ENCODE measurements around the gene KCTD17.

The KCTD17 gene

DNA sequence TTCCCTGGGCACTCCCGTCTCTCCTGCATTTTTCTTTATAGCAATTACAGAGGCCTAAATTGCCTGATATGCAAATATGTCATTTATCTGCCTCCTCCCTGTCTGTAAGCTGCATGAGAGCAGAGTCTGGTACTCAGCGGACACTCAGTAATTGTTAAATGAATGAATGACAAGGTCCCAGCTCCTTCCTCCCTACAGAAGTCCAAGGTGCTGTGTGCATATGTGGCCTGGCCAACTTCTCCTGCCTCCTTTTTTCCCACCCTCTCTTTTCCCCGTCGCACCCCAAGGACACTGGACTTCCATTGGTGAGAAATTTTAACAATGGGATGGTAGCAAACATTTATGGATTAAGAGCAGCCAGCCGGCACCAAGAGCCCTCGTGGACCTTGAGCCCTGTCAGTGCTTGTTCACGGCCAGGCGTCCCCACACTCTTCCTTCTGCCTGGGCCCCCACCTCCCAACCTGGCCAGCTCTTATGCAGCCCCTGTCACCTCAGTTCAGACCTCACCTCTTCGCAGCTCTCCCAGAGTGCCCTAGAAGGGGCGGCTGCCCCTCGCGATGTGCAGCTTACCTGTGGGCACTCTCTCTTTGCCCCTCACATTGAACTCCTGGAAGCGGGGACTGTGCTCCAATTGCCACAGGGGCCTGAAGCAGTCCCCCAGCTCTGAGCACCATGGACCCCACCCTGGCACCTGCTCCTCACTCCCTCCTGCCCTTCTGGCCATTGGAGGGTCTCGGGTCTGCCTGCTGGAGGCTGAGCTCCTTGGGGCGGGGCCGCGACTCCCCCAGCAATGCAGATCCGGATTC lies 56.5 kb downstream of the KCTD17 start:
- no peak for DNase-seq

DNA sequence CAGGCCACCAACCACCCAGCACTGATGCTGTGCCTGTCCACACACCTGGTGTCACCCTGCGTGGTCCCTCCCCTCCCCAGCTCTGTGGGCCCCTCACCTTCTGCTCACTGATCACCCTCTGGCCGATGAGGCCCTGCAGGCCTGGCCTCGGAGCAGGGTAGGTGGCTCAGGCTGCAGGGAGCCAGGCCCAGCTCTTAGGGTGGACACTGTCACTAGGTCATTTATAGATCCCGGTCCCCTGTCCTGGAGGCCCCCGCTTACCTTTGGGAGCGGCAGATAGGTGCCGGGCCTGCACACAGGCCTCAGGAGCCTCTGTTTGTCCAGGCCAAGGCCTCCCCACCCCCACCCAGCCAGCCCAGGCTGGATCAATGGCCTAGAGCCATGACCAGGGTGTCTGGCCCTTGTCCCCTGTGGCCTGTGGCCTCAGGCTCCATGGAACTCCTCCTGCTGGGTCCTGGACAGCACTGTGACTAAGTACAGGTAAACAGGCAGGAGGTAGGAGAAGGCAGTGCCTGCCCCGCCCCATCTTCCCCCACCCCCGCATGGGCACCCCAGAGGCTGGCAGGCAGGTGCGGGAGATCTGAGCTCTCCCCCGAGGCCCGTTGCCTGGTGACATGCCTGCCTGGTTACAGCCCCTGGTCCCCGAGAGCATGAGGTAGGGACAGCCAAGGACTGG lies 57.8 kb downstream of the KCTD17 start, which contains the start of gene TMPRSS6:
Gene TMPRSS6, minus strand, starts transcription at position 472 of the 676 bp plus-strand sequence. CDS start 6,296 bp downstream, outside the sequence.
- no peak for DNase-seq

DNA sequence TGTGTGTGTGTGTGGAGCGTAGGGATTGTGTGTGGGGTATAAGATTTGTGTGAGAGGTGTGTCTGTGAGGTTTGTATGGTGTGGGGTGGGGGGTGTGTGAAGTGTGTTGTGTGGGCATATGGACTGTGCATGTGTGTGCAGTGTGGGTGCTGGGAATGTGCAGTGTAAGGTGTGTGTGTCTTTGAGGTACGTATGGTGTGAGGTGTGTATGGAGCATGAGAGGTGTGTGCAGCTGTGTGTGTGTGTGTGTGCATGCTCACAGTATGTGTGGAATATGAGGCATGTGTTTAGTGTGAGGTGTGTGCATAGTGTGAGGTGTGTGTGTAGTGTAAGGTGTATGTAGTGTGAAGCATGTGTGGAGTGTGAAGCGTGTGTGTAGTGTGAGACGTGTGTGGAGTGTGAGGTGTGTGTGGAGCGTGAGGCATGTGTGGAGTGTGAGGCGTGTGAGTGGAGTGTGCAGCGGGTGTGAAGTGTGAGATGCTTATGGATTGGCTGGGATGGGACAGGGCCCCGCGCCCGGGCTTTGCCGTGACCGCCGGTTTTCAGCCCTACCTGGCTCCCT lies 59.7 kb downstream of the KCTD17 start:
- DNase-seq: no peak

DNA sequence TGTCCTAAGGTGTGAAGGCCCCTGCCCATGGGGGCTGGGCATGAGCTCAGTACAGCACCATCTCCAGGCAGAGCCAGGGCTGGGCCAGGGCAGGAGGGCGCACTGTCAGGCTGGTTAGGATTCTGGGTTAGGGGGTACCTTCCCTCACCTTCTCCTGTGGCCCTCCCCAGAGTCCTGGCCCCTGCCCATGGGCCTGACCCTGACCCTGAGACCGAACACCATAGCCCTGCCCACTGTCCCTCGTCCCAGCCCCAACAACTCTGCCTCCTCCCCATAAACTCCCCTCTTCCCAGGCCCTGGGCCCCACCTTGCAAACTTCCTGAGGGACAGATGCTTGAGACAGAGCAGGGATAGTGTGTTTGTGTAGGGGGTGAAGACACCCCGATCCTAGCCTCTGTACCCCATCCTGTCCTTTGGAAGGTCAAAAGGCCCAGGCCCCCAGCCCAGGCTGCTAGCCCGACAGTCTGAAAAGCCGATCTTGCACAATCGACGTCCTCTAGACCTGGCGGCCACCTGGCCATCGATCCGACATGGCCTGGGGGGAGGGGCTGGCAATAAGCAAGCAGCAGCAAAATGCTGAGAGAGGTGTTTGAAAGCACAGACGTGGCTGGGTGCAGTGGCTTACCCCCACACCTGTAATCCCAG lies 60.7 kb downstream of the KCTD17 start:
- no peak for DNase-seq

Data from activated CD4-positive, alpha-beta T cell treated with anti-CD3 and anti-CD28 coated beads for 4 hours (primary cell).